COR-L47 (cell line): Measurements from ENCODE around the gene UBE2D2.
"Not testable (repeated sequence)": the region's sequence is repeated elsewhere in the genome, so short reads cannot be mapped to it uniquely, and the experiment has no call there.

Source experiments
- DNase-seq: peaks from one replicate; lab custom pipeline; 2025; lab: John Stamatoyannopoulos, UW

Gene UBE2D2

DNA sequence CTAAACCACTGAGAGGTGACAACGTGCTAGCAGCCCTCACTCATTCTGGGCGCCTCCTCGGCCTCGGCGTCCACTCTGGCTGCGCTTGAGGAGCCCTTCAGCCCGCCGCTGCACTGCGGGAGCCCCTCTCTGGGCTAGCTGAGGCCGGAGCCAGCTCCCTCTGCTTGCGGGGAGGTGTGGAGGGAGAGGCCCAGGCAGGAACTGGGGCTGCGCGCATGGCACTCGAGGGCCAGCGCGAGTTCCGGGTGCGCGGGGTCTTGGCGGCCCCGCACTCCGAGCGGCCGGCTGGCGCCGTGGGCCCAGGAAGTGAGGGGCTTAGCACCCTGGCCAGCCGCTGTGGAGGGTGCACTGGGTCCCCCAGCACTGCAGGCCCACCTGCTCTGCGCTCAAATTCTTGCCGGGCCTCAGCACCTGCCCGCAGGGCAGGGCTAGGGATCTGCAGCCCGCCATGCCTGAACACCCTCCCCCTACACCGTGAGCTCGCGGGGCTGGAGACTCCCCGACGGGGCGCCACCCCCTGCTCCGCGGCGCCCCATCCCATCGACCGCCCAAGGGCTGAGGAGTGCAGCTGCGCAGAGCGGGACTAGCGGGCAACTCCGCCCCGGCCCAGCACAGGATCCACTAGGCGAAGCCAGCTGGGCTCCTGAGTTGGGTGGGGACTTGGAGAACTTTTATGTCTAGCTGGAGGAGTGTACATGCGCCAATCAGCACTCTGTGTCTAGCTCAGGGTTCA lies 11.8 kb upstream of the UBE2D2 start:
- no peak for DNase-seq

DNA sequence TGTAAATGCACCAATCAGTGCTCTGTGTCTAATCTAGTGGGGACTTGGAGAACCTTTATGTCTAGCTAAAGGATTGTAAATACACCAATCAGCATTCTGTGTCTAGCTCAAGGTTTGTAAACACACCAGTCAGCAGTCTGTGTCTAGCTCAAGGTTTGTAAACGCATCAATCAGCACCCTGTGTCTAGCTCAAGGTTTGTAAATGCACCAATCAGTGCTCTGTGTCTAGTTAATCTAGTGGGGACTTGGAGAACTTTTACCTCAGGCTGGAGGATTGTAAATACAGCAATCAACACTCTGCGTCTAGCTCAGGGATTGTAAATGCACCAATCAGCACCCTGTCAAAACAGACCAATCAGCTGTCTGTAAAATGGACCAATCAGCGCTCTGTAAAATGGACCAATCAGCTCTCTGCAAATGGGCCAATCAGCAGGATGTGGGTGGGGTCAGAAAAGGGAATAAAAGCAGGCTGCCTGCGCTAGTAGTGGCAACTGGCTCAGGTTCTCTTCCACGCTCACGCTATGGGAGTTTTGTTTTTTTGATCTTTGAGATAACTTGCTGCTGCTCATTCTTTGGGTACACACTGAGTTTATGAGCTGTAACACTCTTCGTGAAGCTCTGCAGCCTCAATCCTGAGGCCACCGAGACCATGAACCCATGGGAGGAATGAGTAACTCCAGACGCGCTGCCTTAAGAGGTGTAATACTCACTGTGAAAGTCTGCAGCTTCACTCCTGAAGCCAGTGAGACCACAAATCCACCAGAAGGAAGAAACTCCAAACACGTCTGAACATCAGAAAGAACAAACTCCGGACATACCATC lies 10.9 kb upstream of the UBE2D2 start:
- DNase-seq = not testable (repeated sequence)

DNA sequence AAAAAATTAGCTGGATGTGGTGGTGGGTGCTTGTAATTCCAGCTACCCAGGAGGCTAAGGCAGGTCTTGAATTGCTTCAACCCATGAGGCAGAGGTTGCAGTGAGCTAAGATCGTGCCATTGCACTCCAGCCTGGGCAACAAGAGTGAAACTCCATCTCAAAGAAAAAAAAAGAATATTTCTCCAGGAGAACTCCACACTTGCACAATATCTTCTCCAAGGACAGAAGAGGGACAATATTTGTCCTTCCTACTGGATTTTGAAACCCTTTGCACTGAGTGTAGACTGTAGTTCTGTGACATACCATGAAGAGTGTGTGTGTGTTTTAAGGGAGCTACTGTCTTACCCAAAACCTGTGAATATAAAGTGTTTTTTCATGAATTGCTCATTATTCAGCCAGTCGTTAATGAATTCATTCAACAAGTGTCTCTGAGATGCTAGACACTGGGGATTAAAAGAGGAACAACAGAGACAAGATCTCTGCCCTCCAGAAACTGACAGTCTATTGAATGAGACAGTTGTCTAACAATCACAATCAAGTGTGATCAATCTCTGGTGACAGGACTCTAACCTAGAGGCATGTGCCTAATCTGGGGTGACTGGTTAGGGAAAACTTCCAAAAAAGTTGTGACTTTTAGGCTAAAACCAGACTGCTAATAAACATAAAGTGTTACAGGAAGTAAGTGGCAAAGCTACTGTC lies 9.8 kb upstream of the UBE2D2 start:
- DNase-seq = no peak

DNA sequence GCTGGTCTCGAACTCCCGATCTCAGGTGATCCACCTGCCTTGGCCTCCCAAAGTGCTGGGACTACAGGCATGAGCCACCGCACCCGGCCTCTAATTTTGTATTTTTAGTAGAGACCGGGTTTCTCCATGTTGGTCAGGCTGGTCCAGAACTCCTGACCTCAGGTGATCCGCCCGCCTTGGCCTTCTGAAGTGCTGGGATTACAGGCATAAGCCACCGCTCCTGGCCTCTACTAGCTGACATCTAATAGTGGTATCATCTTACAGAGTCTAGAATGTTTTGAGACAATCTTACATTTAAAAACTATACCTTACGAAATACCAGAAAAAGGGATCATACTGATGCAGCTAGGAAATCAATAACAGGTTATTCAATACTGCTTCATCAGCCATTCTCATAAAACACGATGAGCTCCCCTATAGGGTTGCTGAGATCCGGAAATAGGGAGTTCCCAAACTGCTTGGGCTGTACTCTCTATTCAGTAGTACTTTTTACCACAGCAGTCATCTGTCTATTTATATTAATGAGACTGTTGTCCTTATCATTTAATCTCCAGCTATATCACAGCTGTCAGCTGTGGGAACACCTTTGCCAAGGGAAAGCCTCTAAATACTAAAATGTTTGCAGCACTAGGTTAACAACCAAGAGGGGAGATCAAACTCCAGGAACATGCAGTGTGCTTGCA lies 8.1 kb upstream of the UBE2D2 start:
- no peak for DNase-seq

DNA sequence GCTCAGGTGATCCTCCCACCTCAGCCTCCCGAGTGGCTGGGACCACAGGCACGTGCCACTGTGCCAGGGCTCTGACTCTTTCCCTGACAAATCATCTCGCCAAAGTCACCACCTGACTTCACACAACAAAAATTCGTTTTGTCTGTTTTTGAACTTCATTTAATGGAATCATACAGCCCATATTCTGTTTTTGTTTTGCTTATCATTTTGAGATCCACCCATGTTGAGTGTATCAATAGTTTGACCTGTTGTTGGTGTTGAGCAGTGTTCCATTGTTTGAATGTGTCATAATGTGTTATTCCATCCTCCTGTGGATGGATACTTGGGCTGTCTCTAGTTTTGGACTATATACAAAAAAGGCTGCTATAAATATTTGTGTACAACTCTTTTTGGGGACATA lies 6.9 kb upstream of the UBE2D2 start:
- DNase-seq = no peak

DNA sequence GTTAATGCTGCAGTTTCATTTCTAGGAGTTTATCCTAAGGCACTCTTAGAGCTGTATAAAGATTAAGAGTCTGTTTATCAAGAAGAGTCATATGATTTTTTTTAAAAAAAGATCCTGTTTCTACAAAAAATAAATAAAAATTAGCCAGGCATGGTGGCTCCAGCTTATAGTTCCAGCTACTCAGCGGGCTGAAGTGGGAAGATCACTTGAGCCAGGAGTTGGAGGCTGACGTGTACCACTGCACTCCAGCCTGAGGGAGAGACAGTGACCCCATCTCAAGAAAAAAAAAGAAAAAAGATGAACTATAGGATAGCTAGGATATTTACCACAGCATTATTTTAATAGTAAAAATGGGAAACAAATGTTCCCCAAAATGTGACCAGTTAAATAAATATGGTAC lies 3.3 kb upstream of the UBE2D2 start:
- DNase-seq = no peak

DNA sequence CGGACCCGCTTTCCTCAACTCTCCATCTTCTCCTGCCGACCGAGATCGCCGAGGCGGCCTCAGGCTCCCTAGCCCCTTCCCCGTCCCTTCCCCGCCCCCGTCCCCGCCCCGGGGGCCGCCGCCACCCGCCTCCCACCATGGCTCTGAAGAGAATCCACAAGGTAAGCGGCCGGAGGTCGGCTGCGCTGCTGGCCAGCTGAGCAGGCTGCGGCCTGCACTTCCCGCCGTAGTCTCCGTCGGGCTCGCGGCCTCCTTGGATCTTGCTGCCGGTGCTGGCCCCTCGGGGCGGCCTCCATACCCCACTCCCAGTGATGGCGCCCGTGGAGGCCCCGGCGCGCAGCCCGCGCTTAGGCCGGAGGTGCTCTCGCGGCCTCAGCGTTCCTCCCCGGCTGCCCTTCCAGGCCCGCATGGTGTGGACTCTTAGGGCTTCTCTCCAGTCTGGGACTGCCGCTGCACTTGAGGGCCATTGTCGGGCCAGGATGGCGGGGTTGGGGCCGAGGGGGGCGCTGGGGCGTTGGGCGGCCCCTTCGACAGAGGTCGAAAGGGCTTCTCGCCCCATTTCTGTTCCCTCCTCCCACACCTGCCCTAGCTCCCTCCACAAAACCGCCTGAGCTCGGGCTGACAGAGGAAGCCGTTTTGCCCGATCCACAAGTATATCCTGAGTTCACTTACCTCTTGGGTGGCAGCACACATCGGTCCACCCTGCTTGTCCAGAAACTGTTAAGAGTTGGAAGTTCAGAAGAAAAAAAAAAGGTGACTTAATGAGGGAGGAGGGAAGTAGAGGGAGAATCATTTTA lies 714 bp downstream of the UBE2D2 start:
- DNase-seq = peak; percentile 16

DNA sequence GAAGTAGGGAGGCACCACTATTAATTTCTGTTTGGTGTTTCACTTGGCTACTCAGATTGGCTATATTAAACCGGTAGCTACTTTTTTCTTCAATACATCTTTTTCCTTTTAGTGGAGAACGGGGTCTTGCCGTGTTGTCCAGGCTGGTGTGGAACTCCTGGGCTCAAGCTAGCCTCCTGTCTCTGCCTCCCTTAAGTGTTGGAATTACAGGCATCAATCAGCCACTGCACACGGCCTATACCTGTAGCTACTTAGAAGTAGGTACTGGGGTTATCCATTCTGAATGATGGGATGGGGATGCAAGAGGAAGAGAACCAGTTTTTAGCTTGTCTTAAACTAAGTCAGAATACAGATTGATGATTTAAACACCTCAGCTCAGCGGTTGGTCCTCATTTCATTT lies 1.7 kb downstream of the UBE2D2 start:
- DNase-seq = no peak

DNA sequence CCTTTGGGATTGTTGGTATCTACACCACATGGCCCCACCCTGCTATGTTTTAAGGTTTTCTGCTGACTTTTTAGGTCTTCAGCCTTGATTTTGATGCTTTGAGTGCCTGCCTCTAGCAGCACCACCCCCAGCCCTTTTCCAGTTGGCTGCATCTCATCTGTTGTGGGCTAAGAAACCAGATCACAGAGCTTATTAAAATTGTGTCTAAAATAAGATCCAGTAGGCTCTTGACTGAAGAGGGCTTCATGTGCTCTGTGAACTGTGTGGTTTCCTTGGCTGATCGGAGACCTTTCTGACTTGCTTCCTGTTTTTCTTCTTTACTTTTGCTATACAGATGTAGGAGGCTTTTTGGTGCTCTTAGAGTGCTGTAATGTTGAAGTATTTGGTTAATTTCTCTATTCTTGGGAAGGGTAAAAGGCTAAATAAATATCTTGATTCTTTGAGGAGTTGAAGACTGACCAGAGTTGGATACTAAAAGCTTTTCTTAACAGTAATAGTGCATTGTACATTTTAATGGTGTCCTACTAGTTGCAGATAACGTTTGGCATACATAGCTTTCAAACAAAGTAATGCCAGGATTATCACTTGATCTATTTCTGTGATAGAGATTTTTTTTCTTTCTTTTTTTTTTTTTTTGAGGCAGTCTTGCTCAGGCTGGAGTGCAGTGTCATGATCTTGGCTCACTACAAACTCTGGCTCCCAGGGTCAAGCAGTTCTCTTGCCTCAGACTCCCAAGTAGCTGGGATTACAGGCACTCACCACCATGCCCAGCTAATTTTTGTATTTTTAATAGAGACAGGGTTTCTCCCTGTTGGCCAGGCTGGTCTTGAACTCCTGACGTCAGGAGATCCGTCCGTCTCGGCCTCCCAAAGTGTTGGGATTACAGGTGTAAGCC lies 4.5 kb downstream of the UBE2D2 start:
- no peak for DNase-seq

DNA sequence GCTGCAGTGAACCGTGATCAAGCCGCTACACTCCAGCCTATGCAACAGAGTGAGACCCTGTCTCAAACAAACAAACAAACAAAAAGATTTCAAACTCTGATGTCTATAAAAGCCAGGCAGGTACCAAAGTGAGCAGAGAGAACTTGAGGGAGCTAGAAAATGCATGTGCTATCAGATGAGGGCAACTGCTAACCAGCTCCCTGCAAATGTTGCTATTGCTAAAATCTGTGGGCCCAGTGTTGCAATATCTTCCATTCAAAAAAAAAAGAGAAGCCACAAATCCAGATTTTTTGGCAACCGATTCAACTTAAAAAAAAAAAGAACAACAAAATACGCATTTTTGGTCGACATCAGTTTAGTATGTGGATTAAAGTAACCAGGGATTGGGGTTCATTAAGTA lies 5.5 kb downstream of the UBE2D2 start:
- no peak for DNase-seq

DNA sequence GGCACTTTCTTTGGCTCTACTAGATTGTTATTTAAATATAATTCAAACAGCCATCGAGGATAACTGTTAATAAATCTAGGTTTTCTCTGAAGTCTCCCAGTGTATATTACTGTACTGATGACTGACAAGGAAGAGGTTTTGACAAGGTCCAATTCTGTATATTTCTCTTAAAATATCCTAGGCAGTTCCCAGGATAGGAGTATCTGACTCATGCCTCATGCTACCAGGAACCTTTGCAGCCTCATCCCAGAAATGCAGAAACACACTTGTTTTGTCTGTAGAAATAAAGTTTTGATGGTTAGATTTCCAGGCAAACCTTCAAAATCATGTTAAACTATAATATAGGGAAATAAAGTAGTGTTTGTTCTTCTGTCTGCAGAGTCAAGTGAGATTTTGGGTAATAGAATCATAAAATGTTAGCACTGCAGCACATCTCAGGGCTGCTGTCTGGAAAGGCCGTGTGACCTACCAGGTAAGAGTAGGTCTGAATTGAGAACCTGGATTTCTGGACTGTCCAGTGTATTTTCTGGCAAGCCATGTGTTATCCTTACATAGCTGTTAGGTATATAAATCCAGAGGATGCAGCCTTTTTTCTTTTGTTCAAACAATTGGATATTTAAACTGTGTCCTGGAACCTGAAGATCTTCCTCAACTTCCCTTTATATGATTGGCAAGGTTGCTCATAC lies 8.3 kb downstream of the UBE2D2 start:
- DNase-seq = no peak

DNA sequence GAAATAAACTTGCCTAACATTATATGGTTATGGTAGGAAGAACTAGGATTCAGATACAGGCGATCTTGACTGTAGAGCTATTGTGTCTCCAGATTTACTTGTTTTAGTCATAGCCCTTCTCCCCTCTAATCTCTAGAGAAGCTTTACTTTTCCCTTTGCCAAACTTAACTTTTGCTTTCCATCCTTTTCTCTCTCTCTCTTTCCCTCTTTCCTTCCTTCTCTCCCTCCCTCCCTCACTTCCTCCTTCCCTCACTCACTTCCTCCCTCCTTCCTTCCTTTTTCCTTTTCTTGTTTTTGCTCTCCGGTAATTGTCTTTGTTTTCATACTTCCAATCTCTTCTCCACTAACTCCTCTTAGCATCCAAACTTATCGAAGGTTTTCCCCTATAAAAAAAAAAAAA lies 10.4 kb downstream of the UBE2D2 start:
- DNase-seq = no peak

DNA sequence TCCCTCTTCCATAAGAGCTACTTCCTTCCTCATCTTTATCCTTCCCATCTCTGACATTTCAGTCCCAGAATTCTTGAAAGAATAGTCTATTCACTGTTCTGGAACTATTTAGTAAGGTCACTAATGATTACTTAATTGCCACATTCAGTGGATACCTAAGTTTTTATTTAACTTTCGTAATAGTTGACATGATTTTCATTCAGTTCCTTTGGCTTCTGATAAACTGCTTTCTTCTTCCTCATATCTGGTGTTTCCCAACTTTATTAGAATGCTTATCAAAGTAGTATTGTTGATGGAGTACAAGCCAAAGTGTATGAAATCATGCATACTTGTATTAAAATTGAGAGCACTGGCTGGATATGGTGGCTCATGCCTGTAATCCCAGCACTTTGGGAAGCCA lies 10.8 kb downstream of the UBE2D2 start:
- no peak for DNase-seq

DNA sequence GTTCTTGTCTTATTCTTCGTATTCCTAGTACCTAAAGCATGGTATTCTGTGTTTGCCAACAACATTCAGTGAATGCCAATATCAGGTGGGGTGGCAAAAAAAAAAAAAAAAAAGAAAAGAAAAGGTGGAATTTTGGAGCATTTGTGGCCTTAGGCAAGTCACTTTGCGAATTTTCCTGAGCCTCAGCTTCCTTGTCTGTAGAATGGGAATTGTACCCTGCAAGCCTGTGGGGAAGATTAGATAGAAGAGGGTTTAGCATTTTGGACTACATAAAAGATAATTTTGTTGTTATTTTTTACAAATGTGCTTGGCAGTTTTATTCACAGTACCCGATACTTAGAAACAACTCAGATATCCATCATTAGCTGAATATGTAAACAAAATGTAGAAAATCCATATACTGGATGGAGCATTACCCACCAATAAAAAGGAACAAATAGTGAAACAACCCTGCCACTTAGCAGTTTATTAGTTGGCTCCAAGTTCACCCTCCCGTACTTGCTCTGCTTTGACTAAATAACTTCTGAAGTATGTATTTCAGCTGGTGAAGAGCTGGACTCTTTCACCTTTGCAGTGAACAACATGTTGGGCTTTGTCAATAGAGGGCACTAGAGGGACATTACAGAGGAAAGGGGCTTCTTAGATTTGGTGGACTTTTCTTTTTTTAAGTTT lies 13.6 kb downstream of the UBE2D2 start:
- DNase-seq = peak; percentile 0

DNA sequence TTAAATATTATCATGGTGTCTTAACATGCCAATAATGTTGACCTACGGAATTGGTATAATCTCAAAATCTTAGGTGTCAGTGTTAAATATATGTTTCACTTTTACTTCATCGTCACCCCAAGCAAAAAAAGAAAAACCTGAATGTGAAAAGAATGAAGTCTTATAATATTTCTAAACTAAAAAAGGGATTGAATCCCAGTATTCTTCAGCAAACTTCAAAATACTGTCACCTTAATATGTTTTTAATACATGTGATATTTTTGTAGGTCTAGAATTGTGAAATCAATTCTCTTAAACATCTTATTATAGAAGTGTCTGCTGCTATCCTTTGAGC lies 14.1 kb downstream of the UBE2D2 start:
- DNase-seq = no peak

DNA sequence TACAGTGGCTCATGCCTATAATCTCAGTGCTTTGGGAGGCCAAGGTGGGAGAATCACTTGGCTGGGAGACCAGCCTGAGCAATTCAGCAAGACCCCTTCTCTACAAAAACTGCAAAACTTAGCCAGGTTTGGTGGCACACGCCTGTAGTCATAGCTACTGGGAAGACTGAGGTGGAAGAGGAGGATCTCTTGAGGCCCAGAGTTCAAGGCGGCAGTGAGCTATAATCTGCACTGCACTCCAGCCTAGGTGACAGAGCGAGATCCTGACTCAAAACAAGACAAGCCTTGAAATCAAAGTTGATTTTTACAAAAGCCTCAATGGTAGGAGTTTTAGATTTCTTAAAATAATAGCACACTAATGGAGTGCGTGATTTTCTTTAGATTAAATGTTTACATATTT lies 14.6 kb downstream of the UBE2D2 start:
- no peak for DNase-seq

DNA sequence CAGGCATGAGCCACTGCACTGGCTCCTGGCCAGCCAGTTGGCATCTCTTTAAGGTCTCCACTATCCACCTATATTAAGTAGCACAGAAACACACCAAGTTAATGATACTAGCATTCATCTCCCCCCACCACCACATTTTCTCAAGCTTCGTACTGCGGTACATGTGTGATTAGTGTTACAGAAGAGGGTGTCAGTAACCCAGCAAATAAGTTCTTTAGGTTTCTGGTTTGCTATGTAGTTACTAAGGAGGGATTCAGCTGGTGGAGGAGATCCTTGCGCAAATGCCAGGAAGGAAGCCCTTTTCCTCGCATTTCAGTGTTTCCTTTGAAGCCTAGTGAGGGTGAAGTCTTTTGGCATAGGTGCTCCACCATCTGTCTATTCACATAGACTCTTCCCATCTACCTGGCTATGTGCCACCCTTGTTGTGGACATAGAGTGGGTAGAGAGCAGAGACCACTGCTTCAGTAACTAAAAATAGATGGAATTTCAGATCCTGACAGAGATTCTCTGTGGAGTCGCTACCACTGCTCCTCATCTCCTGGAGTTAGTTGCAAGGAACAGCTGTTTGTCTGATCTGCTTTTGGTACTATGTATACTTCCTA lies 16.7 kb downstream of the UBE2D2 start:
- DNase-seq = no peak

DNA sequence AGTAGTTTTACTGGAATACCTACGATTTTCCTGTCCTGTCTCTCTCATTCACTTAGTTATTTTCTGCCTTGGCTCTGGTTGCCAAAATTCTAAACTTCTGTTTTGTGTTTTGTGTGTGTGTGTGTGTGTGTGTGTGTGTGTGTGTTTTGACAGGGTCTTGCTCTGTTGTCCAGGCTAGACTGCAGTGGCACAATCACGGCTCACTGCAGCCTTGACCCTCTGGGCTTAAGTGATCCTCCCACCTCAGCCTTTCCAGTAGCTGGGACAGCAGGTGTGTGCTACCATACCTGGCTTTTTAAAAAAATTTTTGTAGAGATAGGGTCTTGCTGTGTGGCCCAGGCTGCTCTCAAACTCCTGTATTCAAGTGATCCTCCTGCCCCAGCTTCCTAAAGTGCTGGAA lies 17.2 kb downstream of the UBE2D2 start:
- DNase-seq = no peak

DNA sequence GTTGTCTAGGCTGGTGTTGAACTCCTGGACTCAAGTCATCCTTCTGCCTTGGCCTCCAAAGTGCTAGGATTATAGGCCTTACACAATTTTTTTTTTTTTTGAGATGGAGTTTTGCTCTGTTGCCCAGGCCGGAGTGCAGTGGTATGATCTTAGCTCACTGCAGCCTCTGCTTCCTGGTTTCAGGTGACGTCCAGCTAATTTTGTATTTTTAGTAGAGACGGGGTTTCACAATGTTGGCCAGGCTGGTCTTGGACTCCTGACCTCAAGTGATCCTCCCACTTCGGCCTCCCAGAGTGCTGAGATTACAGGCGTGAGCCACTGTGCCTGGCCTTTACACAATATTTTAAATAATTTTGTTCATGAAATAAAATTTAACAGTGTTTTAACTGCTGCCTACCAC lies 21.0 kb downstream of the UBE2D2 start:
- DNase-seq = not testable (repeated sequence)
